Activated CD8-positive, alpha-beta T cell treated with anti-CD3 and anti-CD28 coated beads for 36 hours (primary cell): ENCODE data around the gene SAMD9. TPM values are rescaled to one million over a fixed set of nuclear protein-coding genes. Genes with fewer than 3 reads are reported as not detected.
"Not testable (repeated sequence)": the region's sequence is repeated elsewhere in the genome, so short reads cannot be mapped to it uniquely, and the experiment has no call there.

Source experiments
- ATAC-seq: fragments of 200-7000 bp; cut with Tn5 transposase; one replicate; pipeline ENCODE4 v1.10.0; 2021; ENCODE audit warnings: mild to moderate bottlenecking, moderate library complexity
- CTCF ChIA-PET: fragments of 350-600 bp; sonication (Branson Sonifier 250); formaldehyde crosslinking; loops from one replicate; lab custom pipeline; 2021; ENCODE audit warnings: antibody characterized with exemption; lab: Charles Lee
- POLR2A ChIA-PET: fragments of 350-600 bp; sonication (Branson Sonifier 250); formaldehyde crosslinking; loops from one replicate; lab custom pipeline; 2021; ENCODE audit warnings: antibody characterized with exemption; lab: Charles Lee
- DNase-seq: peaks from one replicate; pipeline ENCODE4 v3.0.0-alpha.2; 2020
- H3K27ac Mint-ChIP-seq: one replicate; pipeline ENCODE4 v1.8.0; 2021; ENCODE audit warnings: mild to moderate bottlenecking, mixed read lengths
- H3K27me3 Mint-ChIP-seq: one replicate; pipeline ENCODE4 v1.8.0; 2021; ENCODE audit warnings: mixed read lengths
- H3K36me3 Mint-ChIP-seq: one replicate; pipeline ENCODE4 v1.8.0; 2021; ENCODE audit warnings: low read depth, mixed read lengths
- H3K4me1 Mint-ChIP-seq: one replicate; pipeline ENCODE4 v1.8.0; 2021; ENCODE audit warnings: low read depth, mixed read lengths
- H3K4me3 Mint-ChIP-seq: one replicate; pipeline ENCODE4 v1.8.0; 2021; ENCODE audit warnings: mild to moderate bottlenecking, moderate library complexity, mixed read lengths
- H3K9me3 Mint-ChIP-seq: one replicate; pipeline ENCODE4 v1.8.0; 2021; ENCODE audit warnings: mixed read lengths
- intact Hi-C: fragments of 100-400 bp; cut with micrococcal nuclease; formaldehyde crosslinking; loops from one replicate; pipeline ENCODE4 v1.10.0; 2022
- total RNA-seq, 2 experiments: library from RNA; stranded (reverse); gene quantifications; one replicate each; pipeline ENCODE4 v1.2.3, GENCODE V29; 2021
- TF ChIP-seq, protein P1 (sequence below): fragments of 200-600 bp; IDR thresholded peaks from one replicate; pipeline ENCODE4 v1.8.0; 2022; ENCODE audit warnings: antibody characterized with exemption, mild to moderate bottlenecking

The SAMD9 gene
- total RNA-seq, 2 experiments from 2014 or later = 13.6 to 14.6 TPM

DNA sequence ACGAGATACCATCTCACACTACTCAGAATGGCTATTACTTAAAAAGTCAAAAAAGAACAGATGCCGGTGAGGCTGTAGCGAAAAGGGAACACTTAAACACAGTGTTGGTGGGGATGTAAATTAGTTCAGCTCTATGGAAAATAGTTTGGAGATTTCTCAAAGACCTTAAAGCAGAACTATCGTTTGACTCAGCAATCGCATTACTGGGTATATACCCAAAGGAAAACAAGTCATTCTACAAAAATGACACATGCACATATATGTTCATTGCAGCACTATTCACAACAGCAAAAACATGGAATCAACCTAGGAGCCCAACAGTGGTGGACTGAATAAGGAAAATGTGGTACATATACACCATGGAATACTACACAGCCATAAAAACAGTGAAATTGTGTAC, 56.9 kb downstream of the SAMD9 start:
- Mint-ChIP-seq H3K27me3 (peaks cover 7% of the 10 kb centered on the region), H3K4me1 (no peaks in the 10 kb centered on the region), H3K4me3 (no peak overlapping the region), H3K9me3 (no peaks in the 10 kb centered on the region), H3K36me3 (no peaks in the 10 kb centered on the region), H3K27ac (no peak overlapping the region)
- DNase-seq (no peak), ATAC-seq (no peak)
- ChIA-PET POLR2A (no interaction called here), CTCF (no interaction called here)
- TF ChIP-seq, protein P1, sequence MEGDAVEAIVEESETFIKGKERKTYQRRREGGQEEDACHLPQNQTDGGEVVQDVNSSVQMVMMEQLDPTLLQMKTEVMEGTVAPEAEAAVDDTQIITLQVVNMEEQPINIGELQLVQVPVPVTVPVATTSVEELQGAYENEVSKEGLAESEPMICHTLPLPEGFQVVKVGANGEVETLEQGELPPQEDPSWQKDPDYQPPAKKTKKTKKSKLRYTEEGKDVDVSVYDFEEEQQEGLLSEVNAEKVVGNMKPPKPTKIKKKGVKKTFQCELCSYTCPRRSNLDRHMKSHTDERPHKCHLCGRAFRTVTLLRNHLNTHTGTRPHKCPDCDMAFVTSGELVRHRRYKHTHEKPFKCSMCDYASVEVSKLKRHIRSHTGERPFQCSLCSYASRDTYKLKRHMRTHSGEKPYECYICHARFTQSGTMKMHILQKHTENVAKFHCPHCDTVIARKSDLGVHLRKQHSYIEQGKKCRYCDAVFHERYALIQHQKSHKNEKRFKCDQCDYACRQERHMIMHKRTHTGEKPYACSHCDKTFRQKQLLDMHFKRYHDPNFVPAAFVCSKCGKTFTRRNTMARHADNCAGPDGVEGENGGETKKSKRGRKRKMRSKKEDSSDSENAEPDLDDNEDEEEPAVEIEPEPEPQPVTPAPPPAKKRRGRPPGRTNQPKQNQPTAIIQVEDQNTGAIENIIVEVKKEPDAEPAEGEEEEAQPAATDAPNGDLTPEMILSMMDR = no peak
- intact Hi-C loops = no loop called here

DNA sequence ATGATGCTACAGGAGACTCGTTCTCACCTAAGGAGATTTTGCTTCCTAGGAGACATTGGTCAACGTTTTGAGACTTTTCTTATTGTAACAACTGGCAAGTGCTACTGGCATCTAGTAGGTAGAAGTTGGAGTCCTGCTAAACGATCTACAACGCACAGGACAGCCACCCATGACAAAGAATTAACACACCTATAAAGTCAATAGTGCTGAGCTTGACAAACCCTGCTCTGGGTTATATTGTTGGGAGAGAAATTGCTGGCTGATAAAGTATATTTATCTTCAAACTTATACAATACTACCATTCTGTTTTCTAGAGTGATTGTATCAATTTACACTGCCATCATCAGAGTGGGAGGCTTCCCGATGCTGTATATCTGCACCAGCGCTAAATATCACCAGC, 57.8 kb downstream of the SAMD9 start:
- Mint-ChIP-seq H3K27me3 (peaks cover 7% of the 10 kb centered on the region), H3K4me1 (no peaks in the 10 kb centered on the region), H3K9me3 (no peaks in the 10 kb centered on the region), H3K4me3 (no peak overlapping the region), H3K27ac (no peak overlapping the region), H3K36me3 (no peaks in the 10 kb centered on the region)
- ChIA-PET CTCF (no interaction called here), POLR2A (interaction anchor here (0.9 kb wide), 1 partner anchor 172 kb away, joined by 3 read pairs; the partner anchor contains the start of gene VPS50)
- ATAC-seq (no peak), DNase-seq (no peak)
- intact Hi-C loops = no loop called here
- TF ChIP-seq, protein P1 = no peak

DNA sequence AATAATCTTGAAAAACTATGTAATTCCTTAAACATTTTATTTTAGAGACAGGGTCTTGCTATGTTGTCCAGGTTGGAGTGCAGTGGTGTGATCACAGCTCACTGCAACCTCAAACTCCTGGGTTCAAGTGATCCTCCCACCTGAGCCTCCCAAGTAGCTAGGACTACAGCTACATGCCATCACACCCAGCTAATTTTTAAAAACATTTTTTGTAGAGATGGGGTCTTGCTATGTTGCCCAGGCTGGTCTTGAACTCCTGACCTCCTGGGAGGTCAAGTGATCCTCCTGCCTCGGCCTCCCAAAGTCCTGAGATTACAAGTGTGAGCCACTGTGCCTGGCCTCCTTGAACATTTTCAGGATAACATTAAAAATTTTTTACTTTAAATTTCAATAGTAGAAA, 61.2 kb downstream of the SAMD9 start:
- POLR2A ChIA-PET, H3K9me3 Mint-ChIP-seq, H3K4me3 Mint-ChIP-seq, H3K4me1 Mint-ChIP-seq, H3K36me3 Mint-ChIP-seq, H3K27me3 Mint-ChIP-seq, H3K27ac Mint-ChIP-seq, CTCF ChIA-PET, ATAC-seq, DNase-seq: not testable (repeated sequence)
- intact Hi-C loops = loop anchor here (5.0 to 10.0 kb wide), 2 partner anchors 362 to 434 kb away; no protein-coding TSS in a partner anchor

DNA sequence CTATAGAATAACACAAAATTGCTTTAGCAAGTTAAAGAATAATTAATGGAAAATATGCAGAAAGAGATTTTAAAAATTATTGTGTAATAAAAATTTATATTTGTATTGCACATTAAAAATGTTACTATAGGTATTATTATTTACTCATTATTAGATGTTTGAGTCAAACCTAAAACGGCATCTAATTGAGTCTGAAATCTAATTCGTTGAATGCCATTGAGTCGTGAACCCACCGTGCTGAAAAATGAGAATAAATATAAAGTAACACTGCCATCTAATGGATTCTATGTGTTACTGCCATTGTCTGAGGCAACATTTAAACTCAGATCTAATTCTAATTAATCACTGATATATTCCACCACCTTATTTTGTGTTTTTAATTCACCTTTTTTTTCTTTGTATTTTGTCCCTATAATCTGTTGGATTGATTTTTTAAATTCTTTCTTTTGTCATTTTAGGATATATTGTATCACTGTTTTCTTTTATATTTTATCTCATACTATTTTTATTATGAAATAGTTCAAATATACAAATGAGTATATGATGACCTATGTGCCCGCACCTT, 62.2 kb downstream of the SAMD9 start:
- TF ChIP-seq, protein P1 = peak; percentile 81
- Mint-ChIP-seq H3K27ac (no peak overlapping the region), H3K36me3 (no peaks in the 10 kb centered on the region), H3K9me3 (no peaks in the 10 kb centered on the region), H3K4me3 (no peak overlapping the region), H3K27me3 (peaks cover 3% of the 10 kb centered on the region), H3K4me1 (peaks cover 5% of the 10 kb centered on the region)
- no peak for DNase-seq
- ATAC-seq = peak; percentile 85
- ChIA-PET POLR2A (no interaction called here), CTCF (no interaction called here)
- intact Hi-C loops = loop anchor here (5.0 to 10.0 kb wide), 2 partner anchors 361 to 433 kb away; no protein-coding TSS in a partner anchor

DNA sequence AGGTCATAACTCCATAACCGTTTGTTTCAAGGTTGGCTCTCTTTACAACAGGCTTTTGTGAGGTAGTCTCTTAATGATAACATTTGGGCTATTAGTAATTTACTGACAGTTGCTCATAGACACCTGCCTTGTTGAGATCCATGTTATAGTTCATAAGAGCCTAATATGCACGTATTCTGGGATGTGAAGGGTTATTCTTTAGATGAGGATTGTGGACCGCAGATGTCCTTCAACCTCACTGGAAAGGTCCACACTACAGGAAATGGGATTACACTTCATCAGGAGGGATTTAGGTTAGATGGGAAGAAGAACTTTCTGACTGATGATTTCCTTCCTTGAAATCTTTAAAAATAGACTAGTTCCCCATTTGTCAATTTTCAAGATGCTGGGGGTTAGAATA, 62.8 kb downstream of the SAMD9 start:
- Mint-ChIP-seq H3K27ac (no peak overlapping the region), H3K9me3 (no peaks in the 10 kb centered on the region), H3K27me3 (peaks cover 2% of the 10 kb centered on the region), H3K4me3 (no peak overlapping the region), H3K4me1 (peaks cover 5% of the 10 kb centered on the region), H3K36me3 (no peaks in the 10 kb centered on the region)
- TF ChIP-seq, protein P1 = no peak
- intact Hi-C loops = loop anchor here (5.0 to 10.0 kb wide), 2 partner anchors 360 to 433 kb away; no protein-coding TSS in a partner anchor
- POLR2A ChIA-PET = no interaction called here
- CTCF ChIA-PET = no interaction called here
- ATAC-seq (no peak), DNase-seq (no peak)
